Neural cell (in vitro differentiated cells): Measurements from ENCODE around the gene GRK3. TPM values are rescaled to one million over a fixed set of nuclear protein-coding genes. Genes with fewer than 3 reads are reported as not detected.

Source experiments
- H2AFZ ChIP-seq: fragments of 200-600, 300-800 bp; sonication (generic), shearing (Covaris generic); 2 replicates; pipeline ENCODE4 v1.6.0; 2014; ENCODE audit warnings: low read depth, mild to moderate bottlenecking, antibody characterized with exemption, low read length, moderate library complexity
- H3F3A ChIP-seq: fragments of 200-600 bp; shearing (Covaris generic); 2 replicates; pipeline ENCODE4 v1.6.1; 2016; ENCODE audit warnings: mild to moderate bottlenecking, moderate library complexity, mixed read lengths, antibody characterized with exemption, low read length; ENCODE audit not compliant: insufficient read depth, poor library complexity, severe bottlenecking
- H3K27ac ChIP-seq: fragments of 200-600, 300-800 bp; sonication (generic), shearing (Covaris generic); 2 replicates; pipeline ENCODE4 v1.5.1; 2014; ENCODE audit warnings: mild to moderate bottlenecking, low read length, moderate library complexity
- H3K27me3 ChIP-seq: fragments of 300-800, 200-600 bp; sonication (generic), shearing (Covaris generic); 2 replicates; pipeline ENCODE4 v1.6.0; 2014; ENCODE audit warnings: mild to moderate bottlenecking, low read depth, low read length, moderate library complexity; ENCODE audit not compliant: insufficient read depth
- H3K36me3 ChIP-seq: fragments of 300-800, 200-600 bp; sonication (generic), shearing (Covaris generic); 2 replicates; pipeline ENCODE4 v1.5.1; 2014; ENCODE audit warnings: mild to moderate bottlenecking, antibody characterized with exemption, low read length, moderate library complexity; ENCODE audit not compliant: insufficient read depth
- H3K4me2 ChIP-seq: fragments of 300-800, 200-600 bp; sonication (generic), shearing (Covaris generic); 2 replicates; pipeline ENCODE4 v1.6.0; 2014; ENCODE audit warnings: mild to moderate bottlenecking, low read length
- H3K4me3 ChIP-seq: fragments of 300-800, 200-600 bp; sonication (generic), shearing (Covaris generic); 2 replicates; pipeline ENCODE4 v1.5.1; 2014; ENCODE audit warnings: mild to moderate bottlenecking, low read length, moderate library complexity
- H3K79me2 ChIP-seq: fragments of 200-600 bp; shearing (Covaris generic); replicated peaks from 2 replicates; pipeline ENCODE4 v1.6.0; 2014; ENCODE audit warnings: mild to moderate bottlenecking, low read length, moderate library complexity; ENCODE audit not compliant: insufficient read depth
- H3K9ac ChIP-seq: fragments of 300-800, 200-600 bp; sonication (generic), shearing (Covaris generic); 2 replicates; pipeline ENCODE4 v1.6.1; 2016; ENCODE audit warnings: mild to moderate bottlenecking, low read length, mixed read lengths
- H3K9me2 ChIP-seq: fragments of 200-600 bp; shearing (Covaris generic); 2 replicates; pipeline ENCODE4 v1.6.1; 2016; ENCODE audit warnings: mild to moderate bottlenecking, low read length, mixed read lengths; ENCODE audit not compliant: insufficient read depth
- H3K9me3 ChIP-seq: fragments of 200-600, 300-800 bp; sonication (generic), shearing (Covaris generic); 2 replicates; pipeline ENCODE4 v1.6.1; 2016; ENCODE audit warnings: mild to moderate bottlenecking, mixed run types, low read length, moderate library complexity, mixed read lengths
- H4K20me1 ChIP-seq: fragments of 200-600 bp; shearing (Covaris generic); 2 replicates; pipeline ENCODE4 v1.6.1; 2016; ENCODE audit warnings: mild to moderate bottlenecking, mixed run types; ENCODE audit not compliant: insufficient read depth
- EP300 ChIP-seq: fragments of 450-650 bp; conservative IDR thresholded peaks from 2 replicates; pipeline ENCODE4 v1.6.1; 2014; ENCODE audit warnings: antibody characterized with exemption, mild to moderate bottlenecking, moderate library complexity; ENCODE audit not compliant: poor library complexity, severe bottlenecking
- EZH2 ChIP-seq: fragments of 200-600, 300-800 bp; shearing (Covaris generic), sonication (generic); IDR thresholded peaks from 2 replicates; pipeline ENCODE4 v1.6.1; 2014; ENCODE audit warnings: antibody characterized with exemption, low read length, borderline replicate concordance, mild to moderate bottlenecking; ENCODE audit not compliant: insufficient read depth, poor library complexity, severe bottlenecking
- MXI1 ChIP-seq: fragments of 450-650 bp; conservative IDR thresholded peaks from 2 replicates; pipeline ENCODE4 v1.6.1; 2014; ENCODE audit warnings: antibody characterized with exemption, mild to moderate bottlenecking; ENCODE audit not compliant: poor library complexity, severe bottlenecking
- POLR2AphosphoS5 ChIP-seq: IDR thresholded peaks from 2 replicates; pipeline ENCODE4 v1.6.1; 2012
- RAD21 ChIP-seq: fragments of 450-650 bp; conservative IDR thresholded peaks from 2 replicates; pipeline ENCODE4 v1.6.1; 2014; ENCODE audit warnings: antibody characterized with exemption, mild to moderate bottlenecking, moderate library complexity
- REST ChIP-seq: IDR thresholded peaks from 2 replicates; pipeline ENCODE4 v1.6.1; 2012; ENCODE audit warnings: borderline replicate concordance
- SMC3 ChIP-seq: fragments of 450-650 bp; conservative IDR thresholded peaks from 2 replicates; pipeline ENCODE4 v1.6.1; 2014; ENCODE audit warnings: antibody characterized with exemption, mild to moderate bottlenecking, moderate library complexity; ENCODE audit not compliant: poor library complexity
- TAF1 ChIP-seq: IDR thresholded peaks from 2 replicates; pipeline ENCODE4 v1.6.1; 2012; ENCODE audit warnings: low read depth
- polyA plus RNA-seq: library from polyadenylated mRNA; depleted of rRNA; stranded (reverse); fragments of >200 nt; gene quantifications from 2 replicates; pipeline ENCODE4 v1.2.3, GENCODE V29; 2014
- TF ChIP-seq, protein P1 (sequence below): fragments of 450-650 bp; IDR thresholded peaks from 2 replicates; pipeline ENCODE4 v1.5.1; 2014; ENCODE audit warnings: antibody characterized with exemption, mild to moderate bottlenecking, moderate library complexity; ENCODE audit not compliant: poor library complexity, severe bottlenecking

Gene GRK3
- polyA plus RNA-seq, 1 donor from 2014 or later = 9.8 TPM

- TF ChIP-seq MXI1 (no peak), TAF1 (no peak), EP300 (no peak), SMC3 (no peak), REST (peak; percentile 76), POLR2AphosphoS5 (no peak)
- Histone ChIP-seq H3K27ac (peak overlapping the region; percentile 20), H3K9me2 (no peaks in the 10 kb centered on the region), H3K4me2 (no peak overlapping the region), H3K27me3 (no peaks in the 10 kb centered on the region), H3K79me2 (no peaks in the 10 kb centered on the region), H3F3A (no peaks in the 10 kb centered on the region), H3K36me3 (no peaks in the 10 kb centered on the region), H3K9ac (no peak overlapping the region), H3K9me3 (no peaks in the 10 kb centered on the region), H3K4me3 (no peak overlapping the region), H2AFZ (no peak overlapping the region), H4K20me1 (no peaks in the 10 kb centered on the region)
Measured at GRCh38 chr22:25554238-25554671, 10.2 kb upstream of the GRK3 start.

DNA sequence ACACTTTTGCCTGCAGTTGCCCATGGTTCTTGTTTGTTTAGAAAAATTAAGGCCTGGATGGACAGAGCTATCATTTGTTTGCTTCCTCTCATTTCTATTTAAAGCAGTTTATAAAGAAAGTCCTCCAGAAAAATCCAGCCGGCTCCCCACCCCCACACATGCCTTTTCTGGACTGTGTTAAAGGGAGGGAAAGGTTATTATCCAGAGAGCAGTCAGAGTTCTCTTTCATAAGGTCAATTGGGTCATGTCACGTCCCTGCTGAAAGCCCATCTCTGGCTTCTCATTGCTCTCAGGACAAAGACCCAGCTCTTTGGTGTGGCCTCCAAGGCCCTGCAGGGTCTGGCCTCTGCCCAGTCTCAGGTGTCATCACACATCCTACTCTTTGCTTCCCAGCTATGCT lies 9.8 kb upstream of the GRK3 start:
- TF ChIP-seq, protein P1, sequence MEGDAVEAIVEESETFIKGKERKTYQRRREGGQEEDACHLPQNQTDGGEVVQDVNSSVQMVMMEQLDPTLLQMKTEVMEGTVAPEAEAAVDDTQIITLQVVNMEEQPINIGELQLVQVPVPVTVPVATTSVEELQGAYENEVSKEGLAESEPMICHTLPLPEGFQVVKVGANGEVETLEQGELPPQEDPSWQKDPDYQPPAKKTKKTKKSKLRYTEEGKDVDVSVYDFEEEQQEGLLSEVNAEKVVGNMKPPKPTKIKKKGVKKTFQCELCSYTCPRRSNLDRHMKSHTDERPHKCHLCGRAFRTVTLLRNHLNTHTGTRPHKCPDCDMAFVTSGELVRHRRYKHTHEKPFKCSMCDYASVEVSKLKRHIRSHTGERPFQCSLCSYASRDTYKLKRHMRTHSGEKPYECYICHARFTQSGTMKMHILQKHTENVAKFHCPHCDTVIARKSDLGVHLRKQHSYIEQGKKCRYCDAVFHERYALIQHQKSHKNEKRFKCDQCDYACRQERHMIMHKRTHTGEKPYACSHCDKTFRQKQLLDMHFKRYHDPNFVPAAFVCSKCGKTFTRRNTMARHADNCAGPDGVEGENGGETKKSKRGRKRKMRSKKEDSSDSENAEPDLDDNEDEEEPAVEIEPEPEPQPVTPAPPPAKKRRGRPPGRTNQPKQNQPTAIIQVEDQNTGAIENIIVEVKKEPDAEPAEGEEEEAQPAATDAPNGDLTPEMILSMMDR = no peak
- TF ChIP-seq SMC3 = no peak
- no peak for TF ChIP-seq RAD21
- TF ChIP-seq EP300 = no peak
- no peak for TF ChIP-seq POLR2AphosphoS5
- TF ChIP-seq MXI1 = no peak
- no peak for TF ChIP-seq TAF1
- TF ChIP-seq REST = no peak
- TF ChIP-seq EZH2 = no peak
- Histone ChIP-seq H3K79me2 (no peaks in the 10 kb centered on the region), H3K27ac (no peak overlapping the region), H3K9me3 (no peaks in the 10 kb centered on the region), H4K20me1 (no peaks in the 10 kb centered on the region), H3K9ac (no peak overlapping the region), H3K4me2 (no peak overlapping the region), H3K36me3 (no peaks in the 10 kb centered on the region), H3F3A (no peaks in the 10 kb centered on the region), H3K4me3 (no peak overlapping the region), H3K27me3 (no peaks in the 10 kb centered on the region), H2AFZ (no peak overlapping the region), H3K9me2 (no peaks in the 10 kb centered on the region)
